SK-N-SH (cell line): ENCODE results near the gene CARD19. TPM values are rescaled to one million over a fixed set of nuclear protein-coding genes. Genes with fewer than 3 reads are reported as not detected.

Experiments
- CTCF ChIA-PET: fragments of 300-600, 350-600 bp; formaldehyde crosslinking; extraction: SDS; loops from one replicate; lab custom pipeline; 2021; lab: Yijun Ruan, JAX
- POLR2A ChIA-PET: fragments of 350-600 bp; sonication (Branson Sonifier 250); formaldehyde crosslinking; extraction: SDS; loops from one replicate; lab custom pipeline; 2020; ENCODE audit warnings: antibody characterized with exemption, inconsistent platforms; lab: Yijun Ruan, JAX
- DNase-seq: peaks from one replicate; pipeline ENCODE4 v3.0.0; 2012
- H2AFZ ChIP-seq: fragments of 200-600 bp; sonication (generic); 2 replicates; pipeline ENCODE4 v1.8.1; 2016; ENCODE audit warnings: antibody characterized with exemption, mild to moderate bottlenecking, low read depth
- H3F3A ChIP-seq: fragments of 200-600 bp; sonication (generic); replicated peaks from 2 replicates; pipeline ENCODE3; 2016; ENCODE audit warnings: antibody characterized with exemption, mild to moderate bottlenecking; ENCODE audit not compliant: insufficient read depth
- H3K27ac ChIP-seq, 2 experiments: fragments of 200-500 bp in 1 of 2; fragments of 200-600 bp in 1 of 2; sonication (Bioruptor generic) in 1 of 2; sonication (generic), shearing (Covaris generic) in 1 of 2; 2 replicates each; pipeline versions ENCODE4 v1.5.1 to v1.6.1; 2014 to 2016; ENCODE audit warnings: low read depth in 2 of 2, inconsistent platforms in 1 of 2, low read length in 1 of 2, mild to moderate bottlenecking in 1 of 2, mixed read lengths in 1 of 2
- H3K27me3 ChIP-seq: fragments of 200-600 bp; sonication (generic), shearing (Covaris generic); 2 replicates; pipeline ENCODE4 v1.6.1; 2016; ENCODE audit warnings: mixed run types; ENCODE audit not compliant: insufficient read depth
- H3K36me3 ChIP-seq, 2 experiments: fragments of 200-500 bp in 1 of 2; fragments of 200-600 bp in 1 of 2; sonication (Bioruptor generic) in 1 of 2; sonication (generic) in 1 of 2; replicated peaks in 1 of 2; 2 replicates each; pipeline versions ENCODE3 to v1.5.1; 2014 to 2016; ENCODE audit warnings: low read length in 1 of 2, mild to moderate bottlenecking in 1 of 2; ENCODE audit not compliant: insufficient read depth in 2 of 2, control insufficient read depth in 1 of 2
- H3K4me1 ChIP-seq, 2 experiments: fragments of 200-500 bp in 1 of 2; fragments of 200-600 bp in 1 of 2; sonication (Bioruptor generic) in 1 of 2; sonication (generic), shearing (Covaris generic) in 1 of 2; 2 replicates each; pipeline versions ENCODE4 v1.5.1 to v1.6.1; 2014 to 2016; ENCODE audit warnings: low read depth in 1 of 2, low read length in 1 of 2, mixed run types in 1 of 2; ENCODE audit not compliant: insufficient read depth in 2 of 2, control insufficient read depth in 1 of 2
- H3K4me2 ChIP-seq: fragments of 200-600 bp; sonication (generic), shearing (Covaris generic); 2 replicates; pipeline ENCODE4 v1.6.1; 2017; ENCODE audit warnings: mixed run types
- H3K4me3 ChIP-seq, 2 experiments: fragments of 200-500 bp in 1 of 2; fragments of 200-600 bp in 1 of 2; sonication (Bioruptor generic) in 1 of 2; sonication (generic), shearing (Covaris generic) in 1 of 2; 2 replicates each; pipeline versions ENCODE4 v1.5.1 to v1.8.1; 2014 to 2016; ENCODE audit warnings: low read depth in 2 of 2, inconsistent platforms in 1 of 2, low read length in 1 of 2, mild to moderate bottlenecking in 1 of 2, mixed read lengths in 1 of 2, moderate library complexity in 1 of 2
- H3K79me2 ChIP-seq: fragments of 200-600 bp; sonication (generic); 2 replicates; pipeline ENCODE4 v1.8.1; 2017; ENCODE audit warnings: mild to moderate bottlenecking; ENCODE audit not compliant: insufficient read depth
- H3K9ac ChIP-seq: fragments of 200-600 bp; sonication (generic); 2 replicates; pipeline ENCODE4 v1.6.1; 2017; ENCODE audit warnings: mixed run types
- H3K9me2 ChIP-seq: fragments of 200-600 bp; sonication (generic); 2 replicates; pipeline ENCODE4 v1.6.1; 2017; ENCODE audit warnings: mixed run types
- H3K9me3 ChIP-seq: fragments of 200-600 bp; sonication (generic); 2 replicates; pipeline ENCODE4 v1.6.1; 2017; ENCODE audit warnings: mixed run types, mild to moderate bottlenecking, moderate library complexity
- H4K20me1 ChIP-seq: fragments of 200-600 bp; sonication (generic); 2 replicates; pipeline ENCODE4 v1.6.1; 2017; ENCODE audit warnings: mild to moderate bottlenecking, mixed run types; ENCODE audit not compliant: insufficient read depth
- EZH2phosphoT487 ChIP-seq: fragments of 200-600 bp; sonication (generic); IDR thresholded peaks from 2 replicates; pipeline ENCODE4 v1.6.1; 2017; ENCODE audit warnings: low read depth, mixed run types, mild to moderate bottlenecking, antibody characterized with exemption, moderate library complexity, borderline replicate concordance
- FOXJ3 ChIP-seq: sonication (generic); formaldehyde crosslinking; IDR thresholded peaks from 2 replicates; pipeline ENCODE4 v1.5.1; 2020; ENCODE audit warnings: mild to moderate bottlenecking, missing genetic modification reagents
- GABPA ChIP-seq: IDR thresholded peaks from 2 replicates; pipeline ENCODE4 v1.4.0; 2012; ENCODE audit warnings: low read depth, mild to moderate bottlenecking
- MEF2A ChIP-seq: IDR thresholded peaks from 2 replicates; pipeline ENCODE4 v1.4.0; 2012; ENCODE audit warnings: low read depth, borderline replicate concordance
- NFIC ChIP-seq: IDR thresholded peaks from 2 replicates; pipeline ENCODE4 v1.4.0; 2012; ENCODE audit warnings: borderline replicate concordance
- POLR2AphosphoS5 ChIP-seq: IDR thresholded peaks from 2 replicates; pipeline ENCODE4 v1.6.1; 2012; ENCODE audit warnings: low read depth, low read length
- RAD21 ChIP-seq: IDR thresholded peaks from 2 replicates; pipeline ENCODE4 v1.6.1; 2012; ENCODE audit warnings: mild to moderate bottlenecking, low read length
- SIN3A ChIP-seq: IDR thresholded peaks from 2 replicates; pipeline ENCODE4 v1.6.1; 2012; ENCODE audit warnings: low read depth, mild to moderate bottlenecking, low read length, moderate library complexity, borderline replicate concordance
- SMC3 ChIP-seq: IDR thresholded peaks from 2 replicates; pipeline ENCODE4 v1.6.1; 2012; ENCODE audit warnings: low read depth, low read length, improper control_type of control experiment
- TCF12 ChIP-seq: IDR thresholded peaks from 2 replicates; pipeline ENCODE4 v1.4.0; 2012
- WGBS: methylation state at CpG from one replicate; pipeline ENCODE4 v1.1.6; 2017; ENCODE audit warnings: low lambda C conversion rate; 5-methylcytosine and 5-hydroxymethylcytosine counted together
- polyA plus RNA-seq, 3 experiments: library from polyadenylated mRNA; depleted of rRNA; stranded (reverse); fragments of >200 nt; gene quantifications; 2 replicates each; pipeline ENCODE4 v1.2.3, GENCODE V29; 2012
- TF ChIP-seq, protein P1 (sequence below): fragments of 200-600 bp; sonication (generic); IDR thresholded peaks from 2 replicates; pipeline ENCODE4 v1.6.1; 2017; ENCODE audit warnings: antibody characterized with exemption, mild to moderate bottlenecking, moderate library complexity
- TF ChIP-seq, protein P2 (sequence below): IDR thresholded peaks from 2 replicates; pipeline ENCODE4; 2012

The CARD19 gene
- polyA plus RNA-seq, 1 of the 3 experiments (the other 2 are of a cell fraction) = 165 TPM

DNA sequence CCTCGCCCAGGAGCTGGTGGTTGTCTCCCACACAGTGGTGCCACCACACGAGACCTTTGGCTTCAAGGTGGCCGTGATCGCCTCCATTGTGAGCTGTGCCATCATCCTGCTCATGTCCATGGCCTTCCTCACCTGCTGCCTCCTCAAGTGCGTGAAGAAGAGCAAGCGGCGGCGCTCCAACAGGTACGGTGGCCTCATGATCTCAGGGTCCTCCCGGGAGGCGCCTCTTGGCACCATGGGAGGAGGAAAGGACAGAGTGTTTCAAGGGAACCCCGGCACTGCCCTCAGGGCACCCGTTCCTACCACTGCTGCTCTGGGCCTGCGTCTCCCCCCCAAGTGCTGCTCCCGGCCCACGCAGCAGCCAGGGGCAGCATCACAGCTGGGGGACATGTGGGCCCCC, 18.2 kb upstream of the CARD19 start:
- Histone ChIP-seq H3K27ac (no peak overlapping the region), H3K36me3 (no peaks in the 10 kb centered on the region), H3K4me1 (peaks cover 0 to 10% of the 10 kb centered on the region in 2 experiments; a peak in 1 of 4 replicates), H2AFZ (no peak overlapping the region), H4K20me1 (no peaks in the 10 kb centered on the region), H3K9ac (no peak overlapping the region), H3K9me2 (no peaks in the 10 kb centered on the region), H3K79me2 (no peaks in the 10 kb centered on the region), H3F3A (no peaks in the 10 kb centered on the region), H3K4me3 (no peak overlapping the region), H3K4me2 (no peak overlapping the region), H3K9me3 (no peaks in the 10 kb centered on the region), H3K27me3 (no peaks in the 10 kb centered on the region)
- TF ChIP-seq, protein P1, sequence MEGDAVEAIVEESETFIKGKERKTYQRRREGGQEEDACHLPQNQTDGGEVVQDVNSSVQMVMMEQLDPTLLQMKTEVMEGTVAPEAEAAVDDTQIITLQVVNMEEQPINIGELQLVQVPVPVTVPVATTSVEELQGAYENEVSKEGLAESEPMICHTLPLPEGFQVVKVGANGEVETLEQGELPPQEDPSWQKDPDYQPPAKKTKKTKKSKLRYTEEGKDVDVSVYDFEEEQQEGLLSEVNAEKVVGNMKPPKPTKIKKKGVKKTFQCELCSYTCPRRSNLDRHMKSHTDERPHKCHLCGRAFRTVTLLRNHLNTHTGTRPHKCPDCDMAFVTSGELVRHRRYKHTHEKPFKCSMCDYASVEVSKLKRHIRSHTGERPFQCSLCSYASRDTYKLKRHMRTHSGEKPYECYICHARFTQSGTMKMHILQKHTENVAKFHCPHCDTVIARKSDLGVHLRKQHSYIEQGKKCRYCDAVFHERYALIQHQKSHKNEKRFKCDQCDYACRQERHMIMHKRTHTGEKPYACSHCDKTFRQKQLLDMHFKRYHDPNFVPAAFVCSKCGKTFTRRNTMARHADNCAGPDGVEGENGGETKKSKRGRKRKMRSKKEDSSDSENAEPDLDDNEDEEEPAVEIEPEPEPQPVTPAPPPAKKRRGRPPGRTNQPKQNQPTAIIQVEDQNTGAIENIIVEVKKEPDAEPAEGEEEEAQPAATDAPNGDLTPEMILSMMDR = no peak
- TF ChIP-seq MEF2A = no peak
- 80% methylated on average over 3 of the region's 16 CpGs for WGBS
- ChIA-PET CTCF (interaction anchor here (1.7 kb wide), 1 partner anchor 24 kb away, joined by 3 read pairs; no protein-coding TSS in a partner anchor), POLR2A (no interaction called here)
- DNase-seq = no peak

DNA sequence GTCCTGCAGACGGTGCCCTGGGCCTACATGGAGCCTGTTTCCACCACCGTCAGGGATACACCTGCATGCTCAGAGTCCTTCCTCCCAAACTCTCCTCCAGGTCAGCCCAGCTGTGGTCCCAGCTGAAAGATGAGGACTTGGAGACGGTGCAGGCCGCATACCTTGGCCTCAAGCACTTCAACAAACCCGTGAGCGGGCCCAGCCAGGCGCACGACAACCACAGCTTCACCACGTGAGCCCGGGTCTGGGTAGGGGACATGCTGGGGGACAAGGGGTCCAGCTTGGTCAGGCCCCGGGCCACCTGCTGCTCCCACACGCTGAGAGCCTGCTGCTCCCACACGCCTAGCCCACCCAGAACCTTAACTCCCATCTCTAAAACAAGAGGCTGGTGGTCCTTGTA, 16.6 kb upstream of the CARD19 start:
- no peaks in the 10 kb centered on the region for H3K79me2 ChIP-seq
- no peak overlapping the region for H3K27ac ChIP-seq
- H3K4me3 ChIP-seq = no peak overlapping the region
- no peak overlapping the region for H2AFZ ChIP-seq
- H3K36me3 ChIP-seq = no peaks in the 10 kb centered on the region
- CTCF ChIA-PET = interaction anchor here (1.3 kb wide), 1 partner anchor 76 kb away, joined by 3 read pairs; no protein-coding TSS in a partner anchor
- H3F3A ChIP-seq = no peaks in the 10 kb centered on the region
- H3K4me2 ChIP-seq = no peak overlapping the region
- peaks cover 0 to 7% of the 10 kb centered on the region in 2 experiments; a peak in 1 of 4 replicates for H3K4me1 ChIP-seq
- H3K9ac ChIP-seq = no peak overlapping the region
- no peaks in the 10 kb centered on the region for H3K9me2 ChIP-seq
- no peak for DNase-seq
- no peaks in the 10 kb centered on the region for H3K27me3 ChIP-seq
- no peaks in the 10 kb centered on the region for H3K9me3 ChIP-seq
- no peaks in the 10 kb centered on the region for H4K20me1 ChIP-seq
- TF ChIP-seq EZH2phosphoT487 = no peak
- TF ChIP-seq TCF12 = no peak
- TF ChIP-seq RAD21 = no peak
- TF ChIP-seq NFIC = no peak
- TF ChIP-seq FOXJ3 = no peak
- TF ChIP-seq SIN3A = no peak
- TF ChIP-seq, protein P2, sequence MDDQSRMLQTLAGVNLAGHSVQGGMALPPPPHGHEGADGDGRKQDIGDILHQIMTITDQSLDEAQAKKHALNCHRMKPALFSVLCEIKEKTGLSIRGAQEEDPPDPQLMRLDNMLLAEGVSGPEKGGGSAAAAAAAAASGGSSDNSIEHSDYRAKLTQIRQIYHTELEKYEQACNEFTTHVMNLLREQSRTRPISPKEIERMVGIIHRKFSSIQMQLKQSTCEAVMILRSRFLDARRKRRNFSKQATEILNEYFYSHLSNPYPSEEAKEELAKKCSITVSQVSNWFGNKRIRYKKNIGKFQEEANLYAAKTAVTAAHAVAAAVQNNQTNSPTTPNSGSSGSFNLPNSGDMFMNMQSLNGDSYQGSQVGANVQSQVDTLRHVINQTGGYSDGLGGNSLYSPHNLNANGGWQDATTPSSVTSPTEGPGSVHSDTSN = no peak
- TF ChIP-seq SMC3 = no peak
- TF ChIP-seq GABPA = no peak
- no peak for TF ChIP-seq POLR2AphosphoS5
- TF ChIP-seq, all 33 proteins: peak for 0
- WGBS = 89% methylated on average over 8 of the region's 13 CpGs
- POLR2A ChIA-PET = no interaction called here
